Hepatocyte (in vitro differentiated cells): ENCODE data around the gene AGAP3. TPM values are rescaled to one million over a fixed set of nuclear protein-coding genes. Genes with fewer than 3 reads are reported as not detected.

ENCODE experiments used
- DNase-seq: peaks from one replicate; pipeline ENCODE4 v3.0.0-alpha.2; 2016; ENCODE audit warnings: low spot score
- H2AFZ ChIP-seq: fragments of 200-600 bp; sonication (generic); 2 replicates; pipeline ENCODE4 v1.6.0; 2016; ENCODE audit warnings: antibody characterized with exemption, mild to moderate bottlenecking
- H3K27ac ChIP-seq: fragments of 200-600 bp; sonication (generic); 2 replicates; pipeline ENCODE4 v1.5.1; 2016; ENCODE audit warnings: mild to moderate bottlenecking
- H3K27me3 ChIP-seq: fragments of 200-600 bp; sonication (generic); 2 replicates; pipeline ENCODE4 v1.6.1; 2016
- H3K36me3 ChIP-seq: fragments of 200-600 bp; sonication (generic); replicated peaks from 2 replicates; pipeline ENCODE4 v1.5.1; 2016; ENCODE audit warnings: low read depth; ENCODE audit not compliant: insufficient read depth
- H3K4me1 ChIP-seq: fragments of 200-600 bp; sonication (generic); 2 replicates; pipeline ENCODE4 v1.5.1; 2016; ENCODE audit warnings: mild to moderate bottlenecking, moderate library complexity; ENCODE audit not compliant: insufficient read depth
- H3K4me2 ChIP-seq: fragments of 200-600 bp; sonication (generic); 2 replicates; pipeline ENCODE4 v1.6.0; 2016
- H3K4me3 ChIP-seq: fragments of 200-600 bp; sonication (generic); 2 replicates; pipeline ENCODE4 v1.5.1; 2016; ENCODE audit warnings: mild to moderate bottlenecking
- H3K79me2 ChIP-seq: fragments of 200-600 bp; sonication (generic); 2 replicates; pipeline ENCODE4 v1.6.0; 2017; ENCODE audit warnings: mild to moderate bottlenecking
- H3K9me2 ChIP-seq: fragments of 200-600 bp; sonication (generic); replicated peaks from 2 replicates; pipeline ENCODE4 v1.6.0; 2017; ENCODE audit warnings: mild to moderate bottlenecking; ENCODE audit not compliant: insufficient read depth
- H3K9me3 ChIP-seq: fragments of 200-600 bp; sonication (generic); 2 replicates; pipeline ENCODE4 v1.5.1; 2016; ENCODE audit warnings: low read depth, mild to moderate bottlenecking
- H4K20me1 ChIP-seq: fragments of 200-600 bp; sonication (generic); 2 replicates; pipeline ENCODE4 v1.6.0; 2016; ENCODE audit warnings: mild to moderate bottlenecking; ENCODE audit not compliant: insufficient read depth, poor library complexity, severe bottlenecking
- CTCF ChIP-seq: fragments of 200-600 bp; sonication (generic); IDR thresholded peaks from 2 replicates; pipeline ENCODE4 v1.5.1; 2016; ENCODE audit warnings: antibody characterized with exemption, mild to moderate bottlenecking; ENCODE audit not compliant: poor library complexity
- EZH2 ChIP-seq: fragments of 200-600 bp; sonication (generic); IDR thresholded peaks from 2 replicates; pipeline ENCODE4 v1.6.1; 2016; ENCODE audit warnings: antibody characterized with exemption, mild to moderate bottlenecking, borderline replicate concordance
- EZH2phosphoT487 ChIP-seq: fragments of 200-600 bp; sonication (generic); IDR thresholded peaks from one replicate; pipeline ENCODE4 v1.6.1; 2018; ENCODE audit warnings: antibody characterized with exemption, mild to moderate bottlenecking, low read depth, moderate library complexity; ENCODE audit not compliant: unreplicated experiment, severe bottlenecking
- WGBS: methylation state at CpG from one replicate; pipeline ENCODE4 v1.1.6; 2016; ENCODE audit warnings: low lambda C conversion rate; ENCODE audit errors: missing lambda C conversion rate; 5-methylcytosine and 5-hydroxymethylcytosine counted together
- polyA plus RNA-seq: library from polyadenylated mRNA; unstranded; fragments of >200 nt; fragmentation: Nextera tagmentation; extraction: Ambion mirVana; gene quantifications from 2 replicates; pipeline ENCODE4 v1.2.1, GENCODE V29; 2016
- total RNA-seq: library from RNA; depleted of rRNA; stranded (reverse); fragments of >200 nt; gene quantifications from 2 replicates; pipeline ENCODE4 v1.2.3, GENCODE V29; 2014

AGAP3 gene
- total and polyA plus RNA-seq, 2 experiments from 2014 or later = 44.0 to 56.7 TPM

GRCh38 chr7:151178236-151178635 lies 92.0 kb downstream of the AGAP3 start:
- WGBS = 87% methylated on average over 9 of the region's 9 CpGs
- peaks cover 13% of the 10 kb centered on the region for H3K27me3 ChIP-seq
- H3K4me3 ChIP-seq = no peak overlapping the region
- H3K4me1 ChIP-seq = no peaks in the 10 kb centered on the region
- no peaks in the 10 kb centered on the region for H3K79me2 ChIP-seq
- no peak for DNase-seq
- no peak overlapping the region for H3K4me2 ChIP-seq
- no peaks in the 10 kb centered on the region for H3K9me2 ChIP-seq
- H2AFZ ChIP-seq = no peak overlapping the region
- TF ChIP-seq CTCF = no peak
- no peak for TF ChIP-seq EZH2
- TF ChIP-seq EZH2phosphoT487 = no peak
- no peaks in the 10 kb centered on the region for H3K9me3 ChIP-seq
- H4K20me1 ChIP-seq = no peaks in the 10 kb centered on the region
- no peak overlapping the region for H3K27ac ChIP-seq
- H3K36me3 ChIP-seq = no peaks in the 10 kb centered on the region

GRCh38 chr7:151178831-151179230 lies 92.6 kb downstream of the AGAP3 start:
- Histone ChIP-seq H3K9me3 (no peaks in the 10 kb centered on the region), H3K9me2 (no peaks in the 10 kb centered on the region), H2AFZ (no peak overlapping the region), H3K36me3 (no peaks in the 10 kb centered on the region), H3K79me2 (no peaks in the 10 kb centered on the region), H3K27me3 (peaks cover 11% of the 10 kb centered on the region), H3K4me1 (no peaks in the 10 kb centered on the region), H3K4me3 (no peak overlapping the region), H3K27ac (no peak overlapping the region), H4K20me1 (no peaks in the 10 kb centered on the region), H3K4me2 (no peak overlapping the region)
- TF ChIP-seq CTCF = no peak
- no peak for TF ChIP-seq EZH2phosphoT487
- TF ChIP-seq EZH2 = no peak
- DNase-seq = no peak
- 72% methylated on average over 2 of the region's 2 CpGs for WGBS

GRCh38 chr7:151179287-151179860 lies 93.1 kb downstream of the AGAP3 start:
- H3K79me2 ChIP-seq = no peaks in the 10 kb centered on the region
- peaks cover 11% of the 10 kb centered on the region for H3K27me3 ChIP-seq
- H3K9me3 ChIP-seq = no peaks in the 10 kb centered on the region
- 83% methylated on average over 8 of the region's 8 CpGs for WGBS
- H3K4me2 ChIP-seq = no peak overlapping the region
- TF ChIP-seq CTCF (no peak), EZH2 (no peak), EZH2phosphoT487 (no peak)
- no peak overlapping the region for H3K27ac ChIP-seq
- no peak overlapping the region for H3K4me3 ChIP-seq
- no peak overlapping the region for H2AFZ ChIP-seq
- H4K20me1 ChIP-seq = no peaks in the 10 kb centered on the region
- H3K9me2 ChIP-seq = no peaks in the 10 kb centered on the region
- no peaks in the 10 kb centered on the region for H3K4me1 ChIP-seq
- no peaks in the 10 kb centered on the region for H3K36me3 ChIP-seq
- DNase-seq = no peak

GRCh38 chr7:151179946-151180345 lies 93.7 kb downstream of the AGAP3 start:
- DNase-seq = no peak
- 84% methylated on average over 4 of the region's 4 CpGs for WGBS

More at GRCh38 chr7:151179946-151180345, 93.7 kb downstream of the AGAP3 start:
- TF ChIP-seq CTCF (no peak), EZH2 (no peak), EZH2phosphoT487 (no peak)
- Histone ChIP-seq H3K9me2 (no peaks in the 10 kb centered on the region), H2AFZ (no peak overlapping the region), H3K79me2 (no peaks in the 10 kb centered on the region), H3K4me1 (no peaks in the 10 kb centered on the region), H3K27ac (no peak overlapping the region), H3K27me3 (peaks cover 11% of the 10 kb centered on the region), H3K4me2 (no peak overlapping the region), H3K9me3 (no peaks in the 10 kb centered on the region), H4K20me1 (no peaks in the 10 kb centered on the region), H3K36me3 (no peaks in the 10 kb centered on the region), H3K4me3 (no peak overlapping the region)
